Sciatic nerve (tissue), 2 donors: ENCODE measurements around the gene RASSF10. TPM values are rescaled to one million over a fixed set of nuclear protein-coding genes. Genes with fewer than 3 reads are reported as not detected.

Experiments
- ATAC-seq: fragments of 200-7000 bp; cut with Tn5 transposase; one replicate; pipeline ENCODE4 v1.9.1; 2020; ENCODE audit warnings: mild to moderate bottlenecking, moderate library complexity
- DNase-seq: peaks from one replicate; pipeline ENCODE4 v3.0.0-alpha.2; 2020; ENCODE audit warnings: low spot score
- intact Hi-C: fragments of 100-400 bp; cut with DNase I; formaldehyde crosslinking; loops from one replicate; pipeline ENCODE4 v1.14.2; 2022
- total RNA-seq: library from RNA; stranded (reverse); fragmentation: NEBNext Ultra II Directional; extraction: Animal tissue kit (Norgen Biotek cat#: 25700); gene quantifications from one replicate; pipeline ENCODE4 v1.2.1, GENCODE V29; 2021
- donor health status: DM: no; HTN: no; CAD: no.
- donor health status: DM: no; HTN: no; CAD: no.

Gene RASSF10
- total RNA-seq, 1 donor from 2014 or later, result 0.27 TPM

GRCh38 chr11:13011466-13012055 is 2.4 kb downstream of the RASSF10 start:
- ATAC-seq (no peak), DNase-seq (no peak)
- intact Hi-C loops, result no loop called here

- ATAC-seq, result no peak
- intact Hi-C loops, result no loop called here
- DNase-seq, result no peak
Observed at GRCh38 chr11:13012056-13012661, 3.0 kb downstream of the RASSF10 start.

GRCh38 chr11:13013054-13013488 is 4.0 kb downstream of the RASSF10 start:
- intact Hi-C loops, result no loop called here
- ATAC-seq (no peak), DNase-seq (no peak)

DNA sequence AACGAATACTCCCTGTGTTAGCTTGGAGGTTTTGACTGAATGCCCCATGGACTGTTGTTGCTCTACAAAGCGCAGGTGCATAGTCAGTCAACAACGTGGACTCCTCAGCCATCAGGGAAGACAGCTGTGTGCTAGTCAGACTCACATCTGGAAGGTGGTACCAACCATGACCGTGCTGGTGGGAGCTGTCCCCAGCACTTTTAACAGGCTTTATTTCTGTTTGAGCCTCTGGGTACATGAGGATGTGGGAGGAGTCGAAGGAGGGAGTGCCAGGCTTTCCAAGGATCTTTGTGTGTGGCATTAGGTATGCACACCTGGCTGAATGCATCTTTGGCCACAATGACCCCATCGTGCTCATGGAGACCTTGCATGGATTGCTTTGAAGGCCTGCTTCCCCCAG is 6.6 kb downstream of the RASSF10 start:
- intact Hi-C loops, result no loop called here
- no peak for DNase-seq
- no peak for ATAC-seq

DNA sequence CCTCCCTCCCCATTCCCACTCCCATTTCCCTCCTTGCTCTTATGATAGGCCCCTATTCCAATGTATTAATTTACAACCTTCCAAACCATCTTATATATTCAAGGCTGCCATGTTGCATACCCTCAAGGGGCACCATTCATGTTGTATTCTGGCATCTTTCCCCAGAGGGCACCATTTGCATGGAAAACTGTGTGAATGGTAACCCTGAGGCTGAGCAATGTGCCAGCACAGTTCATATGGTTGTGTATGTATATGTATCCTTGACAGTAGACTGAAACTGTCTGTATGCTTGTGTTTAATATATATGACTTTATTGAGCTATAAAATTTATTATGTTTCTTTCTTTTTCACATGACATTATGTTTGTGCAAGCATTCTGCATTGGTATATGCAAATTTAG is 7.3 kb downstream of the RASSF10 start:
- no peak for ATAC-seq
- no peak for DNase-seq
- intact Hi-C loops, result no loop called here

DNA sequence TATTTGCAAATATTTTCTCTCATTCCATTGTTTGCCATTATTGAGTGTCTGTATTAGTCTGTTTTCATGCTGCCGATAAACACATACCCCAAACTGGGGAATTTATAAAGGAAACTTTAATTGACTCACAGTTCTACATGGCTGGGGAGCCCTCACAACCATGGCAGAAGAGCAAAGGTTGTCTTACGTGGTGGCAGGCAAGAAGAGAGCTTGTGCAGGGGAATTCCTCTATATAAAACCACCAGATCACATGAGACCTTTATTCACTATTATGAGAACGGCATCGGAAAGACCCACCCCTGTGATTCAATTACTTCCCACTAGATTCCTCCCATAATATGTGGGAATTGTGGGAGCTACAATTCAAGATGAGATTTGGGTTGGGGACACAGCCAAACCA is 10.2 kb downstream of the RASSF10 start:
- intact Hi-C loops, result no loop called here
- no peak for ATAC-seq
- no peak for DNase-seq

DNA sequence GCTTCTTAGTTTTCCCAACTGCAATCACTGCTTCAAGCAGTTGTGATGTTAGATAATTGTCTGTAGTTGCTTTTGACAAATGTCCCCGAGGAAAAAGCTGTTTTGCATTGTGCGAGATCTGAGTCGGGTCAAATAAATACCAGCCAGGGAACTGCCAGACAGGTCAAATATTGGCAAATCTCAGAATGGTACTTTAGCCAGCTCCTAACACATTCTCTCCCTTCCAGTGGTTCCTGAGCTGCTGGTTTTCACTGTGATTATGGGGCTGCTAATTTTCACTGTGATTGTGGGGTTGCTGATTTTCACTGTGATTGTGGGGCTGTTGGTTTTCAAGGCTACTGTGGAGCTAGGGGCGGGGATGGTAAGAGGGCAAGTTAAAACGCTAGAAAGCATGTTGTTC is 14.3 kb downstream of the RASSF10 start:
- intact Hi-C loops, result no loop called here
- ATAC-seq (no peak), DNase-seq (no peak)

DNA sequence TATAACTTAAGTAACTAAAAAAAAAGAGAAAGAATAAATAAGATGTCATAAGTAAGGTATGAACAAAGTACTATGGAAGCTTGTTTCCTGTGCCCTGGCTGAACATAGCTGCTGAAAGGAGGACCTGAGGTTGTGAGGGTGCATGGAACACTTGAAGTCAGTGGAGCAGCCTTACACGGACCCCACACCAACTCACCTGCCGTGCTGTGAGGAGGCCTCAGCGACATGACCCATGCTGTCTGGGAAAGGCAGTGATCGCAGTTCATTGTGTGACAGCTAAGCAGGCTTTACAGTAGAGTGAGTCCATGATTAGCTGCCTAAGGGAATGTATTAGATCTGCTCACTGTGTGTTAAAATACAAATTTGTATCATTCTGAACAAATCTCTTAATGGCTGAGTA is 17.6 kb downstream of the RASSF10 start:
- DNase-seq (no peak), ATAC-seq (no peak)
- intact Hi-C loops, result no loop called here

- ATAC-seq (no peak), DNase-seq (no peak)
- intact Hi-C loops, result no loop called here
Observed at GRCh38 chr11:13028322-13028721, 19.2 kb downstream of the RASSF10 start.

DNA sequence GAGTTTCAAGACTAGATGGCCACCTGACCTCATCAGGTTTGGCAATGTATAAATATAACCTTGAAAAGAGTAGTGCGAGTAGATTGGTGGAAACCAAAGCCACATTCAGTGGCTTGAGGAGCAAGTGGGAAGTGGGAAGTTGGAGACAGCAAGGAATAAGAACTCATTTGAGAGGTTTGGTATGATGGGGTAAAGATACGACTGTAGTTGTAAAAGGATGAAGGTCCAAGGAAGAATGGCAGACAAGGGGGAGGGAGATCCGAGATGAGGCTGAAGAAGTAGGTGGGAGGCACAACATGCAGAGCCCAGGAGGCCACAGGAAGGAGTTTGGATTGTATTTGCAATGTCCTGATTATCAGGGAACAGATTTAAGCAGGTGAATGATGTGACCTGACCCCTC is 20.8 kb downstream of the RASSF10 start:
- DNase-seq (no peak), ATAC-seq (no peak)
- intact Hi-C loops, result no loop called here

DNA sequence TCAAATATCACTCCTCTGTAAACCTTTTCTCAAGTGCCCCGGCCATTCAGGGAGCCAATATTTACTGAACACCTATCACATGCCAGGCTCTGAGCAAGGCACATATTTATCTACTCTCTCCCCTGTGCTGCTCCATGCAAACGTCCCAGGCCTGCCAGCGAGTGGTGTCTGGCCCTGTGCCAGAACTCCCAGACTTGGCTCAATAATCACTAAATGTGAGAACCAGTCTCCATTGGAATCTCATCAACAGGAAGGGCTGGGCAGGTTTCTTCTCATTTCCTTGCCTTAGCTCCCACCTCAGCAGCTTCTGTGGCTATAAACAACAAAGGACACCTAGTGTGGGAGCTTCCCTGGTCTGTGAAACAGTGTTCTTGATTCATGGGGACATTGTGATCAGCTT is 21.7 kb downstream of the RASSF10 start:
- DNase-seq (no peak), ATAC-seq (no peak)
- intact Hi-C loops, result no loop called here

GRCh38 chr11:13031349-13031748 is 22.2 kb downstream of the RASSF10 start:
- DNase-seq (no peak), ATAC-seq (no peak)
- intact Hi-C loops, result no loop called here

DNA sequence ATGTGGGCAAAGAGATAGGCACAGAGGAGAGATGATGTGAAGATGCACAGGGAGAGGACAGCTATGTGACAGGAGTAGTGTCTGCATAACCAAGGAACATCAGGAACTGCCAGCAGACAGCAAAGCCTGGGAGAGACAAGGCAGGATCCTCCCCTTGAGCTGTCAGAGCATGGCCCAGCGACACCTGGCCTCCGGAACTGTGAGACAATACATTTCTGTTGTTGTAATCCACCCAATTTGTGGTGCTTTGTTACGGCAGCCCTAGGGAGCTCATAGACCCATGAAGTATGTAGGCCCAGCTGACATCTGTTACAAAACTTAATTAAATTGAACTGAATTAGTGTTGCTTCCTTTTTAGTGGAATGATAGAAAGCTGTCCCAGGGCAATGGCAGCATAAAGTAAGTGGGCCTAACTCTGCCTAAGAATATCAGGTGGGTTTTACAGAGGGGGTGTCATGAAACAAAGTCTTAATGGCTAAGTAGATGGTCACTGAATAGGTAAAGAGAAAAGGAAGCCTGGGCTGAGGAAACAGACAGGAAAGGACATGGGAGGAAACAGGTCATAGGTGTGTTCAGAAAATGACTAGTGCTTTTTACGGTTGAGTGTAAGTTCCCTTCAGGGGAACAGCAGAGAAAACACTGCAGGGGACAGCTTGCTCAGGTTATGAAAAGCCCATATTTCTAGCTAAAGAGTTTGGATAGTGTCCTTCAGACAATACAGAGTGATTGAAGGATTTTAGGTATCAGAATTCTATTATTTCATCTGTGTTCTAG is 24.8 kb downstream of the RASSF10 start:
- DNase-seq (no peak), ATAC-seq (no peak)
- intact Hi-C loops, result no loop called here

- ATAC-seq (no peak), DNase-seq (no peak)
- intact Hi-C loops, result no loop called here
Observed at GRCh38 chr11:13035711-13036110, 26.6 kb downstream of the RASSF10 start.

DNA sequence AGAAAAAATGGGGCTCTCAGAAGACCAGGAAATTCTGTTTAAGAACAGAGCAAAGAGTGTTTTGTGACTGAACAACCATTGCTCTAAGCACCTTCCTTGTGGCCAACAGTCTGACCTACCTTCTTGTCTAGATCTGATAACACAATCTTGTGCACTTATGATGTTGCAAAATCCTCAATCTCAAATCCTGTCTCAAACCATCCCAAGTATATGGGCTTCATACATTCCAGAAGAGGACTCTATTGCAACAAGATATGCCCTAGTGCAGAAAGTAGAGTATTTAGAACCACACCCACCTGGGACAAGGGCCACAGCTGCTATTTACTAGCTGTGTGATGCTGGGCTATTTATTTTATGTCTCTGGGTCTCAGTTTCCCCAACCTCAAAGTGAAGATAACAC is 27.1 kb downstream of the RASSF10 start:
- no peak for ATAC-seq
- intact Hi-C loops, result no loop called here
- DNase-seq, result no peak

- ATAC-seq, result no peak
- intact Hi-C loops, result no loop called here
- DNase-seq, result no peak
Observed at GRCh38 chr11:13038366-13038765, 29.2 kb downstream of the RASSF10 start.

- no peak for DNase-seq
- intact Hi-C loops, result no loop called here
- no peak for ATAC-seq
Observed at GRCh38 chr11:13039126-13039525, 30.0 kb downstream of the RASSF10 start.

- ATAC-seq (no peak), DNase-seq (no peak)
- intact Hi-C loops, result no loop called here
Observed at GRCh38 chr11:13040969-13041561, 31.9 kb downstream of the RASSF10 start.

DNA sequence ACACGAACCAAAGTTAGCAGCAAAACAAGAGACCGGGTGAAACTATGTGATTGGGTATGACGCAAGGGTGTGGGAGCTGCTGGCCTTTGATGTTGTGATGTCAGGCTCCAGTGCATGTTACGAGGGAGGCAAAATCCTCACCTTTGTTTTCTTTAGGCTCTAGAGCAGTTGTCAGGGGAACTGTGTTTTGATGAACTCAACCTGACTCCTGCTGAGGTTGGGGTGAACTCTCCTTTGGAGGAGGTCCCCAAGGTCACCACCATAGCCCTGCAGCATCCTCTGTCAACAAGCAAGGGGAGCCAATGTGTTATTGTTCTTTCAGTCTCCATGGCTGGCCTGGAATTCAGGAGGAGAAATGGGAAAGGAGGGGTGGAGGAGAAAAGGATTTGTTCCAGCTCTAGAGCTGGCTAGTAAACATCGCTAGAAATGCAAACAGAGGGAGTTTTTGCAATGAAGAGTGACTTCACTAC is 33.8 kb downstream of the RASSF10 start:
- ATAC-seq, result no peak
- no peak for DNase-seq
- intact Hi-C loops, result no loop called here
